Astrocyte of the cerebellum (primary cell): ENCODE measurements around the gene LHX5.

Source experiments
- DNase-seq: peaks from one replicate; pipeline ENCODE4 v3.0.0-alpha.2; 2011; ENCODE audit warnings: low read depth
- H3K4me3 ChIP-seq: 2 replicates; pipeline ENCODE4 v1.5.1; 2011; ENCODE audit warnings: mild to moderate bottlenecking, low read depth, low read length, moderate library complexity
- in situ Hi-C: cut with HindIII; loops from 2 replicates; pipeline ENCODE4 v1.10.0; 2017; ENCODE audit warnings: low sequenced_read_pairs
- TF ChIP-seq, protein P1 (sequence below): IDR thresholded peaks from 2 replicates; pipeline ENCODE4 v1.5.1; 2012; ENCODE audit warnings: low read length, low read depth, moderate library complexity, mild to moderate bottlenecking; ENCODE audit errors: missing control alignments

Gene LHX5

DNA sequence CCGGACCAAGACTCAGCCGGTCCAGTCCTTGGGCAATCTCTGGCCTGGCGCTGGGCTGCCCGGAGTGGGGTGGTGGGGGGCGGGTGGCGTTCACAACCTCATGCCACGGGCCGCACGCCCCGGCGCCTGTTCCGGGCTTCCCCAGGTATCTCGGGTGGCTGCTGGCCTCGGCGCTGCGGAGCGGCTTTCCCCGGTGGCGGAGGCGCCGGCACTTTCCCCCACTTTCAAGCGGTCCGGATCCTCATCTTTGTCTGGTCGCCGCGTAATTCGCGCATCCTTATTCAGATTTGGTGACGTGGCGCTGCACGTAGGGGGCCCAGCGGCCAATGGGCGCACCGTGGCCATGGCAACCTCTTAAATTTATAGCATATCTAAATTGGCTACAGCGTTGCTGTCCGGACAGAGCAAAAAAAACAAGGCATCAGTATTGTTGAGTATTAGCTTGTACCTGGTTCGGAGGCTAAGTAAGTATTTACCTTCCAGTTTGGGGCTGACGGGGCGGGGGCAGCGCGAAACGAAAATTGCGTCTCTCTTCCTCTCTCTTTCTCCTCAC lies at the start of gene LHX5:
LHX5 (minus strand) TSS at position 253 of the 553 bp plus-strand sequence. CDS start 373 bp downstream, outside the sequence.
- in situ Hi-C loops: no loop called here
- DNase-seq: no peak
- TF ChIP-seq, protein P1, sequence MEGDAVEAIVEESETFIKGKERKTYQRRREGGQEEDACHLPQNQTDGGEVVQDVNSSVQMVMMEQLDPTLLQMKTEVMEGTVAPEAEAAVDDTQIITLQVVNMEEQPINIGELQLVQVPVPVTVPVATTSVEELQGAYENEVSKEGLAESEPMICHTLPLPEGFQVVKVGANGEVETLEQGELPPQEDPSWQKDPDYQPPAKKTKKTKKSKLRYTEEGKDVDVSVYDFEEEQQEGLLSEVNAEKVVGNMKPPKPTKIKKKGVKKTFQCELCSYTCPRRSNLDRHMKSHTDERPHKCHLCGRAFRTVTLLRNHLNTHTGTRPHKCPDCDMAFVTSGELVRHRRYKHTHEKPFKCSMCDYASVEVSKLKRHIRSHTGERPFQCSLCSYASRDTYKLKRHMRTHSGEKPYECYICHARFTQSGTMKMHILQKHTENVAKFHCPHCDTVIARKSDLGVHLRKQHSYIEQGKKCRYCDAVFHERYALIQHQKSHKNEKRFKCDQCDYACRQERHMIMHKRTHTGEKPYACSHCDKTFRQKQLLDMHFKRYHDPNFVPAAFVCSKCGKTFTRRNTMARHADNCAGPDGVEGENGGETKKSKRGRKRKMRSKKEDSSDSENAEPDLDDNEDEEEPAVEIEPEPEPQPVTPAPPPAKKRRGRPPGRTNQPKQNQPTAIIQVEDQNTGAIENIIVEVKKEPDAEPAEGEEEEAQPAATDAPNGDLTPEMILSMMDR: no peak
- H3K4me3 ChIP-seq: no peak within 1 kb of the TSS

DNA sequence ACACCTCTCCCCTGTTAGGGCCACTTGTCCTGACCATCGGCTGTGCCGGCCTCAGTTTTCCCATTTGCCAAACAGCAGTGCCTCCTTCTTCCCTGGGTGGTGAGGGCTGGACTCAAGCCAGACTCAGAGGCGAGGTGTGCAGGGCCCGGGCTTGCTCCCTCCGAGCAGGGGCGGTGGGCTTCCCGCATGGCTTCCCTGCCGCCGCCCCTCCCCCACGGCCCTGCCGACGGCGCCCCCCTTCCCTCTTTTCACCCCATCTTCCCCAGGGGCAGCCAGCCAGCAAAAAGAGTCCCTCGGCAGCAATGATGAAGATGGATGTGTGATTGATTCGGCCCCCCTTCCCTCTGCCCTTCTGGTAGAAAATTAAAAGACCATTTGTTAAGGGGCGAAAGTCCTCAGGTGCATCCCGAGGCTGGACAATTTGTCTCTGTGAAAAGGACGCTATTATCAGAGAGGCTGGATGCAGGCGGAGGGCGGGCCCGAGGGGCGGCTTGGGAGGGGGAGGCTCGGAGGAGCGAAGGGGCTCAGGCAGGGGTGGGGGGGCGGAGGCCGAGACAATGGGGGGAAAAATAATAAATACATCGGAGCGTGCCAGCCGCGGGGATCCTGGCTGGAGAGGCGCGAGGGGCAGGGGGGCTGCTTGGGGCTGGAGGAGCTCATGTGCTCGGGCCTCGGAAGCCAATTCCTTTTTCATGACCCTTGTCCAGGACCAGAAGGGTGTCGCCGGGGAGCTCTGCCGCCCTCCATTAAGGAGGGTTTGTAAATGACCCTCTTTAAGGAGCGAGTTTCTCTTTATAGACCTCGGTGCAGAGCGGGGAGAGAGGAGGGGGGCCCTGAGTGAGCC lies 48.0 kb upstream of the LHX5 start:
- DNase-seq: no peak
- TF ChIP-seq, protein P1: no peak
- no peak overlapping the region for H3K4me3 ChIP-seq
- in situ Hi-C loops: no loop called here

DNA sequence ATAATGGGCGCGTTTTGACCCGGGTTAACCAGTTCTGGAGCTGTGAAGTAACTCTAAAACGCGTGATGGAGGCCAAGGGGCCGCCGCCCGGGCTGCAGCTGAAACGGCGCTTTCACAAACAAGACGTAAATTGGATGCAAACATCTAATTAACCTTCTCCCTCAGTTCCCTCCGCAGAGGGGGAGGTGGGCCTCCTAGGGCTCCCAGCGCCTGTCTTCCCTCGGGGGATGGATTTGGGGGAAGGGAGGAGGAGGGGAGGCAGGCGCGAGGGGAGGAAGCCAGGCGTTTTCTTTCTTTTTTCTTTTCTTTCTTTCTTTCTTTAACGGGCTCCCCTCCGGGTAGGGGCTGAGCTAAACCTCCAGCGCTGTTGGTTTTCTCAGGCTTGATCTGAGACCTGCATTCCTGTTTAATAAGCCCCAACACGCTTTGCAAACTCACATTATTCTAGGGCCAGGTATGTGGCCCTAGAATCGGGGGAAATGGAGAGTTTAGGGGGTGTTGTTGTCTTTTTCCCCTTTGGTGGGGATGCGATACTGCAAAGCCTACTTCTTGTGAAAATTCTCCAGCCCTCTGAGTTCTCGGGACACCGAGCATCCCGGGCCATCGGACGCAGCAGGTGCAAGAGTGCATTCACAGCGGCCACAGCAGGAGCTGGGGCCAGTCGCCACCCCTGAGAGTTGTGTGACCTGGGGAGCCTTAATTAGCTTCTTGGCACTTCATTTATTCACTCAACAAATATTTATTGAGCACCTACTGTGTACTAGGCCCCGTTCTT lies 43.6 kb upstream of the LHX5 start:
- TF ChIP-seq, protein P1: no peak
- no peak overlapping the region for H3K4me3 ChIP-seq
- in situ Hi-C loops: no loop called here
- DNase-seq: no peak

DNA sequence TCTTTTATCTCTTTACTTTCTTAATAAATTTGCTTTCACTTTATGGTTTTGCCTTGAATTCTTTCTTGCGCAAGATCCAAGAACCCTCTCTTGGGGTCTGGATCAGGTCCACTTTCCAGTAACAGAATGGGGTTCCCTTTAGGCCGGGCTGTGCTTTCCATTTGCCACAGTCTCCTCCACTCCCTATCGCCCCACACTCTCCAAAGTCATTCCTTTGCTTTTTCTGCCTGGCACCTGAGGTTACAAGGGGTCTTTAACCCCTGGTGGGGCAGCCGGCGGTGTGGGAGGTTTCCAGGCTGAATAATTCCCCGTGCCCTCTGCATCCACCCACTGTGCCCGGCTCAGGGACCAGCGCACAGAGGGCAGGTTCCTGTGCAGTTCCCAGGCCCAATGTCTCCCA lies 42.9 kb upstream of the LHX5 start:
- in situ Hi-C loops: no loop called here
- DNase-seq: no peak
- TF ChIP-seq, protein P1: no peak
- H3K4me3 ChIP-seq: no peak overlapping the region

DNA sequence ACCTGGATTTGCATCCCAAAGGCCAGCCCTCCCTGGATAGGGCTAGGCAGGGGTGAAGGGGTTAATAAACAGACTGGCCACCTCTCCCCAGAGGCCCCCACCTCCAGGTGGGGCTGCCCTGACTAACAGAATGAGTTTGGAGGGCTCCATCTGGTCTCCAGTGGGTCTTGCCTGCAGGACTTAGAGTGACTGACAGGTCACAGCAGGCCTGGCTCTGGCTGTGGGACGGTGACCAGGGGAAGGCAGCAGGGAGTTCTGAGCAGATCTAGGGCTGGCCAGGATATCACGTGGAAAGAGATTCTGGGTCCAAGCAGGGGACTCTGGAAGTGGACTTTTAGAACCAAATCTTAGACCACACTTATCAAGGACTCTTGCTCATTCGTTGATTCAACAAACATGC lies 40.9 kb upstream of the LHX5 start:
- no peak overlapping the region for H3K4me3 ChIP-seq
- in situ Hi-C loops: no loop called here
- TF ChIP-seq, protein P1: no peak
- DNase-seq: no peak

DNA sequence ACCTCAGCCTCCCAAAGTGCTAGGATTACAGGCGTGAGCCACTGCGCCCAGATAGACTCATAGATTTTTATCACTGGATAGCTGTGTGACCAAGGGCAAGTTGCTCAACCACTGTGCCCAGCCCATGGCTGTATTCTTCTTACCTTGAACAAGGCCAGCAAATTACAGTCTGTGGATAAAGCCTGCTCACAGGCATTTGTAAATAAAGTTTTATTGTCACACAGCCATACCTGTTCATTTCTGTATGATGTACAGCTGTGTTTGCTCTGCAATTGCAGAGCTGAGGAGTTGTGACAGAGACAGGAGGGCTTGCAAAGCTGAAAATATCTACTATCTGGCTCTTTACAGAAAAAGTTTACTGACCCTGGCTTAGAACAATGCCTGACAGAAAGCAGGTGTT lies 35.2 kb upstream of the LHX5 start:
- in situ Hi-C loops: no loop called here
- no peak for DNase-seq
- TF ChIP-seq, protein P1: no peak
- H3K4me3 ChIP-seq: no peak overlapping the region
